ENCODE measurements around the gene KATNB1.
"Not testable (repeated sequence)": the region's sequence is repeated elsewhere in the genome, so short reads cannot be mapped to it uniquely, and the experiment has no call there.

KATNB1 gene

GRCh38 chr16:57726433-57726947 lies 9.1 kb upstream of the KATNB1 start:
- DNase-seq: no peak

- DNase-seq: no peak
Measured at GRCh38 chr16:57727610-57728009, 8.0 kb upstream of the KATNB1 start.

- DNase-seq: no peak
Measured at GRCh38 chr16:57728336-57729181, 7.0 kb upstream of the KATNB1 start.

GRCh38 chr16:57729182-57729484 lies 6.4 kb upstream of the KATNB1 start:
- no peak for DNase-seq

GRCh38 chr16:57729852-57730251 lies 5.7 kb upstream of the KATNB1 start:
- not testable (repeated sequence) for DNase-seq

- DNase-seq: no peak
Measured at GRCh38 chr16:57730771-57731730, 4.5 kb upstream of the KATNB1 start.

- no peak for DNase-seq
Measured at GRCh38 chr16:57732037-57732436, 3.5 kb upstream of the KATNB1 start.

- DNase-seq: no peak
Measured at GRCh38 chr16:57732714-57733113, 2.9 kb upstream of the KATNB1 start.

- peak in 1 of 2 experiments; percentile 30 for DNase-seq
Measured at GRCh38 chr16:57734308-57734924, 1.2 kb upstream of the KATNB1 start.

- DNase-seq: peak; percentile 98 to 99
Measured at GRCh38 chr16:57734925-57735754, 430 bp upstream of the KATNB1 start.

- DNase-seq: peak; percentile 58 to 68
Measured at GRCh38 chr16:57736419-57737351, 1.1 kb downstream of the KATNB1 start.

- no peak for DNase-seq
Measured at GRCh38 chr16:57738844-57739243, 3.3 kb downstream of the KATNB1 start.

- no peak for DNase-seq
Measured at GRCh38 chr16:57739756-57740422, 4.3 kb downstream of the KATNB1 start.

- DNase-seq: no peak
Measured at GRCh38 chr16:57740423-57741071, 5.0 kb downstream of the KATNB1 start.

- no peak for DNase-seq
Measured at GRCh38 chr16:57741660-57742191, 6.2 kb downstream of the KATNB1 start.

GRCh38 chr16:57742543-57742942 lies 7.0 kb downstream of the KATNB1 start:
- DNase-seq: no peak

GRCh38 chr16:57743458-57743857 lies 7.9 kb downstream of the KATNB1 start:
- no peak for DNase-seq

- no peak for DNase-seq
Measured at GRCh38 chr16:57743886-57744641, 8.5 kb downstream of the KATNB1 start.

- no peak for DNase-seq
Measured at GRCh38 chr16:57744642-57744903, 9.0 kb downstream of the KATNB1 start.

Measured in activated T-cell treated with anti-CD3 and anti-CD28 coated beads, Interleukin-2, amount 50 U/mL, for 48 hours (primary cell).